K562 (cell line): Measurements from ENCODE around the gene PSAP. TPM values are rescaled to one million over a fixed set of nuclear protein-coding genes. Genes with fewer than 3 reads are reported as not detected.

Source experiments
- CBX1 ChIP-seq: sonication (generic); IDR thresholded peaks from 2 replicates; pipeline ENCODE4 v1.6.1; 2016; ENCODE audit warnings: antibody characterized with exemption, low read depth, mild to moderate bottlenecking
- GABPB1 ChIP-seq: sonication (generic); formaldehyde crosslinking; IDR thresholded peaks from 2 replicates; pipeline ENCODE4 v1.8.0; 2022; ENCODE audit warnings: mild to moderate bottlenecking, missing genetic modification reagents
- JUN ChIP-seq, 2 experiments: sonication (generic) in 1 of 2; formaldehyde crosslinking in 1 of 2; IDR thresholded peaks; 2 replicates each; pipeline versions ENCODE4 v1.6.1 to v1.8.0; 2012 to 2022; ENCODE audit warnings: borderline replicate concordance in 2 of 2, mild to moderate bottlenecking in 2 of 2, improper control_type of control experiment in 1 of 2, low read depth in 1 of 2, low read length in 1 of 2, missing genetic modification reagents in 1 of 2
- LEF1 ChIP-seq: fragments of 450-650 bp; IDR thresholded peaks from 2 replicates; pipeline ENCODE4 v1.6.1; 2016; ENCODE audit warnings: mild to moderate bottlenecking
- MAZ ChIP-seq, 2 experiments: fragments of 450-650 bp in 1 of 2; sonication (generic) in 1 of 2; formaldehyde crosslinking; IDR thresholded peaks in 1 of 2; conservative IDR thresholded peaks in 1 of 2; 2 replicates each; pipeline versions ENCODE4 v1.4.0 to v1.5.0; 2020; ENCODE audit warnings: mild to moderate bottlenecking in 1 of 2, missing genetic modification reagents in 1 of 2
- NFE2 ChIP-seq: IDR thresholded peaks from 2 replicates; pipeline ENCODE4 v1.6.1; 2014; ENCODE audit warnings: antibody characterized with exemption, low read depth
- NR4A1 ChIP-seq, 2 experiments: fragments of 250-450 bp in 1 of 2; fragments of 450-650 bp in 1 of 2; sonication (Bioruptor Pico) in 1 of 2; IDR thresholded peaks; 2 replicates each; pipeline versions ENCODE4 v1.4.0 to v1.6.1; 2016 to 2020; ENCODE audit warnings: mild to moderate bottlenecking in 2 of 2, missing compliant biosample characterization in 1 of 2, missing genetic modification characterization in 1 of 2, moderate library complexity in 1 of 2
- PHB ChIP-seq: fragments of 250-450 bp; sonication (Bioruptor Pico); IDR thresholded peaks from 2 replicates; pipeline ENCODE4 v1.5.0; 2021
- PRDM10 ChIP-seq: fragments of 450-650 bp; IDR thresholded peaks from 2 replicates; pipeline ENCODE4 v1.6.1; 2018; ENCODE audit not compliant: partially characterized antibody
- RBFOX2 ChIP-seq: fragments of 200-400 bp; formaldehyde crosslinking; IDR thresholded peaks from 2 replicates; pipeline ENCODE4 v1.6.1; 2017; ENCODE audit warnings: low read depth, mild to moderate bottlenecking, low read length, moderate library complexity
- SMARCA5 ChIP-seq: fragments of 450-650 bp; IDR thresholded peaks from 2 replicates; pipeline ENCODE4 v1.6.1; 2016
- ZNF253 ChIP-seq: fragments of 250-450 bp; sonication (Bioruptor Pico); conservative IDR thresholded peaks from 2 replicates; pipeline ENCODE4 v1.6.1; 2021; ENCODE audit warnings: mild to moderate bottlenecking
- ZNF263 ChIP-seq: sonication (generic); formaldehyde crosslinking; IDR thresholded peaks from 2 replicates; pipeline ENCODE4 v1.8.0; 2022; ENCODE audit warnings: mild to moderate bottlenecking, missing genetic modification reagents, borderline replicate concordance
- ZNF75A ChIP-seq: fragments of 450-650 bp; formaldehyde crosslinking; IDR thresholded peaks from 2 replicates; pipeline ENCODE4 v1.4.0; 2020; ENCODE audit warnings: mild to moderate bottlenecking
- polyA plus RNA-seq, 8 experiments: library from polyadenylated mRNA; depleted of rRNA in 4 of 8; stranded (reverse) in 5 of 8; unstranded in 3 of 8; fragments of >200 nt; fragmentation: Nextera tagmentation in 2 of 8; fragmentation: Illumina TruSeq in 1 of 8; extraction: Ambion mirVana in 2 of 8; extraction: Trizol in 1 of 8; gene quantifications; 2 replicates each; pipeline versions ENCODE4 v1.2.1 to v1.2.3, GENCODE V29; 2011 to 2014; ENCODE audit warnings: inconsistent platforms in 1 of 8, missing spikeins in 1 of 8
- total RNA-seq, 7 experiments: library from RNA; depleted of rRNA in 6 of 7; stranded (reverse); fragments of >200 nt in 6 of 7; fragmentation: Illumina TruSeq in 2 of 7; extraction: Trizol in 2 of 7; gene quantifications; 2 replicates each; pipeline versions ENCODE4 v1.2.1 to v1.2.3, GENCODE V29; 2011 to 2021; ENCODE audit warnings: low replicate concordance in 1 of 7
- TF ChIP-seq, protein P1 (sequence below): sonication (generic); formaldehyde crosslinking; IDR thresholded peaks from 2 replicates; pipeline ENCODE4 v1.8.0; 2023; ENCODE audit warnings: missing genetic modification reagents, mild to moderate bottlenecking, borderline replicate concordance
- TF ChIP-seq, protein P2 (sequence below): sonication (generic); formaldehyde crosslinking; IDR thresholded peaks from 2 replicates; pipeline ENCODE4 v1.9.0; 2022; ENCODE audit warnings: mild to moderate bottlenecking, missing genetic modification reagents

PSAP gene
- total and polyA plus RNA-seq, 9 of the 15 experiments (the other 6 are each of a cell fraction or from before 2014, with no cell fraction given) = 245 to 700 (median 429) TPM

- TF ChIP-seq CBX1 (no peak), GABPB1 (CRISPR knock-in tag) (peak; percentile 45; the same call in 1 of the 2 replicates), PRDM10 (no peak), SMARCA5 (no peak), PHB (no peak), ZNF253 (no peak), JUN (IDR thresholded peaks at IDR 0.05; ENCODE audit: borderline replicate concordance, low read depth, low read length) (peak; percentile 68; the same call in 1 of the 2 replicates), JUN (CRISPR knock-in tag; IDR thresholded peaks at IDR 0.05; ENCODE audit: borderline replicate concordance) (no peak; the same call in 1 of the 2 replicates), NFE2 (0 out of 2 replicates have a peak, but pooled peaks have one; percentile 7), ZNF75A (CRISPR knock-in tag) (no peak), RBFOX2 (0 out of 2 replicates have a peak, but pooled peaks have one; percentile 23), LEF1 (no peak), NR4A1 (CRISPR knock-in tag; IDR thresholded peaks at IDR 0.05) (no peak), NR4A1 (tag; IDR thresholded peaks at IDR 0.05) (no peak), ZNF263 (CRISPR knock-in tag) (peak; percentile 46; the same call in 1 of the 2 replicates), MAZ (CRISPR knock-in tag; conservative IDR thresholded peaks at IDR 0.05 in 1 of 2, IDR thresholded peaks at IDR 0.05 in 1 of 2) (0 out of 4 replicates have a peak, but pooled peaks of 1 of the 2 experiments have one; percentile 19)
- TF ChIP-seq, protein P1, sequence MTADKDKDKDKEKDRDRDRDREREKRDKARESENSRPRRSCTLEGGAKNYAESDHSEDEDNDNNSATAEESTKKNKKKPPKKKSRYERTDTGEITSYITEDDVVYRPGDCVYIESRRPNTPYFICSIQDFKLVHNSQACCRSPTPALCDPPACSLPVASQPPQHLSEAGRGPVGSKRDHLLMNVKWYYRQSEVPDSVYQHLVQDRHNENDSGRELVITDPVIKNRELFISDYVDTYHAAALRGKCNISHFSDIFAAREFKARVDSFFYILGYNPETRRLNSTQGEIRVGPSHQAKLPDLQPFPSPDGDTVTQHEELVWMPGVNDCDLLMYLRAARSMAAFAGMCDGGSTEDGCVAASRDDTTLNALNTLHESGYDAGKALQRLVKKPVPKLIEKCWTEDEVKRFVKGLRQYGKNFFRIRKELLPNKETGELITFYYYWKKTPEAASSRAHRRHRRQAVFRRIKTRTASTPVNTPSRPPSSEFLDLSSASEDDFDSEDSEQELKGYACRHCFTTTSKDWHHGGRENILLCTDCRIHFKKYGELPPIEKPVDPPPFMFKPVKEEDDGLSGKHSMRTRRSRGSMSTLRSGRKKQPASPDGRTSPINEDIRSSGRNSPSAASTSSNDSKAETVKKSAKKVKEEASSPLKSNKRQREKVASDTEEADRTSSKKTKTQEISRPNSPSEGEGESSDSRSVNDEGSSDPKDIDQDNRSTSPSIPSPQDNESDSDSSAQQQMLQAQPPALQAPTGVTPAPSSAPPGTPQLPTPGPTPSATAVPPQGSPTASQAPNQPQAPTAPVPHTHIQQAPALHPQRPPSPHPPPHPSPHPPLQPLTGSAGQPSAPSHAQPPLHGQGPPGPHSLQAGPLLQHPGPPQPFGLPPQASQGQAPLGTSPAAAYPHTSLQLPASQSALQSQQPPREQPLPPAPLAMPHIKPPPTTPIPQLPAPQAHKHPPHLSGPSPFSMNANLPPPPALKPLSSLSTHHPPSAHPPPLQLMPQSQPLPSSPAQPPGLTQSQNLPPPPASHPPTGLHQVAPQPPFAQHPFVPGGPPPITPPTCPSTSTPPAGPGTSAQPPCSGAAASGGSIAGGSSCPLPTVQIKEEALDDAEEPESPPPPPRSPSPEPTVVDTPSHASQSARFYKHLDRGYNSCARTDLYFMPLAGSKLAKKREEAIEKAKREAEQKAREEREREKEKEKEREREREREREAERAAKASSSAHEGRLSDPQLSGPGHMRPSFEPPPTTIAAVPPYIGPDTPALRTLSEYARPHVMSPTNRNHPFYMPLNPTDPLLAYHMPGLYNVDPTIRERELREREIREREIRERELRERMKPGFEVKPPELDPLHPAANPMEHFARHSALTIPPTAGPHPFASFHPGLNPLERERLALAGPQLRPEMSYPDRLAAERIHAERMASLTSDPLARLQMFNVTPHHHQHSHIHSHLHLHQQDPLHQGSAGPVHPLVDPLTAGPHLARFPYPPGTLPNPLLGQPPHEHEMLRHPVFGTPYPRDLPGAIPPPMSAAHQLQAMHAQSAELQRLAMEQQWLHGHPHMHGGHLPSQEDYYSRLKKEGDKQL = peak; percentile 82; the same call in 1 of the 2 replicates
- TF ChIP-seq, protein P2, sequence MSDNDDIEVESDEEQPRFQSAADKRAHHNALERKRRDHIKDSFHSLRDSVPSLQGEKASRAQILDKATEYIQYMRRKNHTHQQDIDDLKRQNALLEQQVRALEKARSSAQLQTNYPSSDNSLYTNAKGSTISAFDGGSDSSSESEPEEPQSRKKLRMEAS (CRISPR knock-in tag) = no peak
These were observed 79.0 kb downstream of the PSAP start (continued) for GRCh38 chr10:71771821-71772617.
